B cell (primary cell): ENCODE measurements around the gene CEP89. TPM values are rescaled to one million over a fixed set of nuclear protein-coding genes. Genes with fewer than 3 reads are reported as not detected.

Source experiments
- ATAC-seq: fragments of 200-7000 bp; cut with Tn5 transposase; one replicate; pipeline ENCODE4 v1.10.0; 2021; ENCODE audit warnings: low read depth, mild to moderate bottlenecking, moderate number of reproducible peaks, moderate library complexity
- CTCF ChIA-PET: fragments of 350-600 bp; sonication (Branson Sonifier 250); formaldehyde crosslinking; loops from one replicate; lab custom pipeline; 2021; ENCODE audit warnings: antibody characterized with exemption, inconsistent platforms; lab: Charles Lee
- POLR2A ChIA-PET: fragments of 350-600 bp; sonication (Branson Sonifier 250); formaldehyde crosslinking; loops from one replicate; lab custom pipeline; 2021; ENCODE audit warnings: antibody characterized with exemption; lab: Charles Lee
- DNase-seq: peaks from one replicate; pipeline ENCODE4 v3.0.0; 2013
- H2AFZ ChIP-seq: 2 replicates; pipeline ENCODE4 v1.6.1; 2012; ENCODE audit warnings: mild to moderate bottlenecking, low read depth, low read length; ENCODE audit not compliant: insufficient read depth, poor library complexity, severe bottlenecking
- H3K27ac ChIP-seq, 2 donors: 1 replicate in 1 of 2; 2 replicates in 1 of 2; pipeline ENCODE4 v1.5.1; 2012 to 2013; ENCODE audit warnings: low read length in 2 of 2, mild to moderate bottlenecking in 2 of 2, moderate library complexity in 1 of 2
- H3K27me3 ChIP-seq, 4 experiments: fragments of 200-600 bp in 1 of 4; sonication (generic) in 1 of 4; replicated peaks in 1 of 4; 1 replicate in 2 of 4; 2 replicates in 2 of 4; pipeline versions ENCODE4 v1.6.1 to v1.7.0; 2013 to 2016; ENCODE audit warnings: low read length in 3 of 4, mild to moderate bottlenecking in 2 of 4, mixed read lengths in 1 of 4, moderate library complexity in 1 of 4; ENCODE audit not compliant: insufficient read depth in 4 of 4, control insufficient read depth in 3 of 4; ENCODE audit errors: control extremely low read depth in 1 of 4
- H3K36me3 ChIP-seq, 2 experiments: replicated peaks in 1 of 2; 1 replicate in 1 of 2; 2 replicates in 1 of 2; pipeline versions ENCODE4 v1.6.1 to v1.7.1; 2013; ENCODE audit warnings: low read length in 1 of 2; ENCODE audit not compliant: insufficient read depth in 2 of 2, control insufficient read depth in 1 of 2; ENCODE audit errors: control extremely low read depth in 1 of 2, extremely low read depth in 1 of 2
- H3K4me1 ChIP-seq, 2 donors: fragments of 200-600 bp in 1 of 2; sonication (generic) in 1 of 2; 1 replicate in 1 of 2; 2 replicates in 1 of 2; pipeline versions ENCODE4 v1.5.1 to v1.6.1; 2013 to 2017; ENCODE audit warnings: low read length in 2 of 2; ENCODE audit not compliant: control insufficient read depth in 2 of 2, insufficient read depth in 2 of 2
- H3K4me2 ChIP-seq: replicated peaks from 2 replicates; pipeline ENCODE3; 2012; ENCODE audit warnings: mild to moderate bottlenecking, low read depth, low read length; ENCODE audit not compliant: poor library complexity, severe bottlenecking
- H3K4me3 ChIP-seq, 5 experiments: fragments of 200-600 bp in 1 of 5; sonication (generic) in 1 of 5; 1 replicate in 3 of 5; 2 replicates in 2 of 5; pipeline versions ENCODE4 v1.5.1 to v1.7.0; 2011 to 2016; ENCODE audit warnings: low read length in 4 of 5, mild to moderate bottlenecking in 4 of 5, low read depth in 2 of 5, control low read depth in 1 of 5, moderate library complexity in 1 of 5; ENCODE audit not compliant: insufficient read depth in 1 of 5; ENCODE audit errors: control extremely low read depth in 1 of 5, extremely low read depth in 1 of 5
- H3K79me2 ChIP-seq: fragments of 200-600 bp; sonication (generic); one replicate; pipeline ENCODE4 v1.6.0; 2016; ENCODE audit warnings: low read length; ENCODE audit not compliant: control insufficient read depth, insufficient read depth
- H3K9ac ChIP-seq: fragments of 200-600 bp; sonication (generic); 2 replicates; pipeline ENCODE4 v1.6.1; 2017; ENCODE audit warnings: mild to moderate bottlenecking, low read length, moderate library complexity
- H3K9me3 ChIP-seq, 3 donors: one replicate each; pipeline versions ENCODE4 v1.6.1 to v1.7.1; 2013; ENCODE audit warnings: low read length in 2 of 3; ENCODE audit not compliant: control insufficient read depth in 2 of 3, insufficient read depth in 1 of 3; ENCODE audit errors: control extremely low read depth in 1 of 3
- H4K20me1 ChIP-seq: 2 replicates; pipeline ENCODE4 v1.6.0; 2012; ENCODE audit warnings: mild to moderate bottlenecking, low read length; ENCODE audit not compliant: insufficient read depth, control insufficient read depth, poor library complexity, severe bottlenecking
- H3K27ac Mint-ChIP-seq: one replicate; pipeline ENCODE4 v1.8.0; 2021; ENCODE audit warnings: mixed read lengths
- H3K27me3 Mint-ChIP-seq: one replicate; pipeline ENCODE4 v1.8.0; 2021; ENCODE audit warnings: mixed read lengths
- H3K4me1 Mint-ChIP-seq: one replicate; pipeline ENCODE4 v1.8.0; 2021; ENCODE audit warnings: mixed read lengths
- H3K4me3 Mint-ChIP-seq: one replicate; pipeline ENCODE4 v1.8.0; 2021; ENCODE audit warnings: mixed read lengths
- H3K9me3 Mint-ChIP-seq: one replicate; pipeline ENCODE4 v1.8.0; 2022; ENCODE audit warnings: mixed read lengths; ENCODE audit not compliant: insufficient read depth
- CTCF ChIP-seq: fragments of 200-600 bp; IDR thresholded peaks from one replicate; pipeline ENCODE4 v1.8.0; 2022; ENCODE audit warnings: antibody characterized with exemption, mild to moderate bottlenecking
- EZH2 ChIP-seq: IDR thresholded peaks from 2 replicates; pipeline ENCODE4 v1.6.1; 2012; ENCODE audit warnings: borderline replicate concordance, low read depth, mild to moderate bottlenecking, moderate library complexity, low read length; ENCODE audit not compliant: insufficient read depth, poor library complexity, severe bottlenecking
- WGBS: methylation state at CpG from one replicate; pipeline ENCODE4 v1.1.5; 2013; ENCODE audit warnings: missing lambda C conversion rate; ENCODE audit not compliant: insufficient coverage; 5-methylcytosine and 5-hydroxymethylcytosine counted together
- intact Hi-C: fragments of 100-400 bp; cut with micrococcal nuclease; formaldehyde crosslinking; loops from one replicate; pipeline ENCODE4 v1.10.0; 2022
- polyA plus RNA-seq: library from polyadenylated mRNA; depleted of rRNA; stranded (reverse); fragments of >200 nt; gene quantifications from 2 replicates; pipeline ENCODE4 v1.2.3, GENCODE V29; 2012
- total RNA-seq, 2 donors: library from RNA; stranded (reverse); fragments of 120-200 nt in 1 of 2; gene quantifications; 1 replicate in 1 of 2; 2 replicates in 1 of 2; pipeline versions ENCODE4 v1.2.3 to v1.2.4, GENCODE V29; 2013 to 2022

Gene CEP89
- total and polyA plus RNA-seq, 2 donors (not counting 1 experiment from before 2014, with no cell fraction given), result 10.2 to 38.6 TPM

- H3K27ac Mint-ChIP-seq, result no peak overlapping the region
- no peak overlapping the region for H3K4me3 ChIP-seq
- CTCF ChIA-PET, result no interaction called here
- H3K79me2 ChIP-seq, result no peaks in the 10 kb centered on the region
- no peaks in the 10 kb centered on the region for H3K36me3 ChIP-seq
- no peaks in the 10 kb centered on the region for H3K27me3 Mint-ChIP-seq
- H3K9me3 Mint-ChIP-seq, result no peaks in the 10 kb centered on the region
- no peaks in the 10 kb centered on the region for H3K4me1 Mint-ChIP-seq
- no peak for ATAC-seq
- no peak overlapping the region for H3K4me3 Mint-ChIP-seq
- H3K27me3 ChIP-seq, result no peaks in the 10 kb centered on the region
- H4K20me1 ChIP-seq, result no peaks in the 10 kb centered on the region
- no peak overlapping the region for H2AFZ ChIP-seq
- no peak for DNase-seq
- peaks cover 0 to 2% (median 0%) of the 10 kb centered on the region in 3 donors for H3K9me3 ChIP-seq
- no peak overlapping the region for H3K27ac ChIP-seq
- POLR2A ChIA-PET, result no interaction called here
- 100% methylated on average over 9 of the region's 12 CpGs for WGBS
- intact Hi-C loops, result no loop called here
- TF ChIP-seq EZH2, result no peak
- no peak for TF ChIP-seq CTCF
- no peak overlapping the region for H3K4me2 ChIP-seq
- H3K4me1 ChIP-seq, result no peaks in the 10 kb centered on the region
- no peak overlapping the region for H3K9ac ChIP-seq
Measured at GRCh38 chr19:32876919-32877285, 94.9 kb downstream of the CEP89 start.

DNA sequence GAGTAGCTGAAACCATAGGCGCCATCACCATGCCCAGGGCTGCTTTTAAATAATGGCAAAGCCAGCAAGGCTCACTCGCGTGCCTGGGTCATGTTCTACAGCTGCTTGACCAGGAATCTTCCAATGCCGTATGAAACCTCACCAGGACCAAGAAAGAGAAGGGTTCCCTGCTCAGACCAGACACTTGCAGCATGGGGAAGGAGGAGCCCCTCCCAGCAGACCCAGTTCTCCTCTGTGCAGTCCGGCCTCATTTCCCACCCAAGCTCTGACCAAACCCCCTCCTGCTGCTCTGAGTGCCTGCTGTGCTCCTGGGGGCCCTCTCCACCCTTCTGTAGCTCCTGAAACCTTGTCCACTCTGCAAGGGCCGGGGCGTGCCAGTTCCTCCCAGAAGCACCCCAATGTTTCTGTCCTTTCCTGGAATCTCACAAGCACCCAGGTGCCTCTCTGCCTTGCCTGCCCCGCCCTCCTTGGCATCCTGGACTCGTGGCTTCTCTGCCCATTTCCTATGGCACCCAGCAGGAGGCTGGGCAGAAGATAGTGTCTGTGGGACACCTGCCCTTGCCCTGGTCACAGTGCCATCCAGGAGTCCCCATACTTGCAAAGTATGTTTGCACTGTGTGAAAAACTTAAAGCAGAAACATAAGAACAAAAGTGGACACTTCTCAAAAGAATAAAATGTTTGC lies 95.4 kb downstream of the CEP89 start:
- Histone ChIP-seq H3K27ac (no peak overlapping the region), H3K9me3 (peaks cover 0 to 2% (median 0%) of the 10 kb centered on the region in 3 donors), H2AFZ (no peak overlapping the region), H4K20me1 (no peaks in the 10 kb centered on the region), H3K4me2 (no peak overlapping the region), H3K4me1 (no peaks in the 10 kb centered on the region), H3K27me3 (no peaks in the 10 kb centered on the region), H3K4me3 (no peak overlapping the region), H3K79me2 (no peaks in the 10 kb centered on the region), H3K9ac (no peak overlapping the region), H3K36me3 (no peaks in the 10 kb centered on the region)
- POLR2A ChIA-PET, result no interaction called here
- H3K27ac Mint-ChIP-seq, result no peak overlapping the region
- no peaks in the 10 kb centered on the region for H3K27me3 Mint-ChIP-seq
- CTCF ChIA-PET, result no interaction called here
- no peaks in the 10 kb centered on the region for H3K9me3 Mint-ChIP-seq
- WGBS, result 94% methylated on average over 9 of the region's 9 CpGs
- intact Hi-C loops, result no loop called here
- no peaks in the 10 kb centered on the region for H3K4me1 Mint-ChIP-seq
- no peak for DNase-seq
- no peak for TF ChIP-seq EZH2
- TF ChIP-seq CTCF, result no peak
- no peak overlapping the region for H3K4me3 Mint-ChIP-seq
- no peak for ATAC-seq
